HUDEP-2 (cell line): ENCODE measurements around the gene INPP5A.

Experiments
- DNase-seq, 76 experiments: peaks; one replicate each; lab custom pipeline; 2025; ENCODE audit not compliant: unreplicated experiment in 76 of 76; lab: John Stamatoyannopoulos, UW

Gene INPP5A

DNA sequence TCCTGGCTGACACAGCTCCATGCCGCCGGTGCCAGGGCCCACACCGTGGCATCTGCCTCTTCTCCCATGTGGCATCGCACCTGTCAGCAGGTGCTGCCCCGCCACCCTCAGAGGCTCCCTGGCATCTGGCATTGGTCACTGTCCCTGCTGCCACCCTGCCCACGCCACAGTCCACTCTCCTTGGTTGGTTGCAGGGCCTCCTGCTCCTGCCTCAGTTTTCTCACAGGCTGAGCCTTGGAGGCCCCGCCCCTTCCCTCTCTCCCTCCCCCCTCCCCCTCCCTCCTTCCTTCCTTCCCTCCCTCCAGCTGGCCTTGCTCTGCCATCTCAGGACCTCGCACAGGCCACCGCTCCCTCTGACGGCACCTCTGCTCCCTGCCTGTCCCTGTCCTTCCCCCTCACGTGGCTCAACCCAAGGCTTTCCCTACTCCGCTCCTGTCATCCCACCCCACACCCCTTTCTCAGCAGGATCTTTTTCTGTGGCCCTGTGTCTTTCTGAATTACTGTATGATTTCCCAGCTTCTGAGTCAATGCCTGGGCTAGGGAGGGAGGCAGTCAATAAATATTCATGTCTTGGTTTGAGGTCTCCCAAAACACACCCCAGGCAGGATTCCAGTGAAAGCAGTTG is 87.4 kb downstream of the INPP5A start:
- no peak for DNase-seq

GRCh38 chr10:132626019-132626760 is 88.6 kb downstream of the INPP5A start:
- no peak for DNase-seq

DNA sequence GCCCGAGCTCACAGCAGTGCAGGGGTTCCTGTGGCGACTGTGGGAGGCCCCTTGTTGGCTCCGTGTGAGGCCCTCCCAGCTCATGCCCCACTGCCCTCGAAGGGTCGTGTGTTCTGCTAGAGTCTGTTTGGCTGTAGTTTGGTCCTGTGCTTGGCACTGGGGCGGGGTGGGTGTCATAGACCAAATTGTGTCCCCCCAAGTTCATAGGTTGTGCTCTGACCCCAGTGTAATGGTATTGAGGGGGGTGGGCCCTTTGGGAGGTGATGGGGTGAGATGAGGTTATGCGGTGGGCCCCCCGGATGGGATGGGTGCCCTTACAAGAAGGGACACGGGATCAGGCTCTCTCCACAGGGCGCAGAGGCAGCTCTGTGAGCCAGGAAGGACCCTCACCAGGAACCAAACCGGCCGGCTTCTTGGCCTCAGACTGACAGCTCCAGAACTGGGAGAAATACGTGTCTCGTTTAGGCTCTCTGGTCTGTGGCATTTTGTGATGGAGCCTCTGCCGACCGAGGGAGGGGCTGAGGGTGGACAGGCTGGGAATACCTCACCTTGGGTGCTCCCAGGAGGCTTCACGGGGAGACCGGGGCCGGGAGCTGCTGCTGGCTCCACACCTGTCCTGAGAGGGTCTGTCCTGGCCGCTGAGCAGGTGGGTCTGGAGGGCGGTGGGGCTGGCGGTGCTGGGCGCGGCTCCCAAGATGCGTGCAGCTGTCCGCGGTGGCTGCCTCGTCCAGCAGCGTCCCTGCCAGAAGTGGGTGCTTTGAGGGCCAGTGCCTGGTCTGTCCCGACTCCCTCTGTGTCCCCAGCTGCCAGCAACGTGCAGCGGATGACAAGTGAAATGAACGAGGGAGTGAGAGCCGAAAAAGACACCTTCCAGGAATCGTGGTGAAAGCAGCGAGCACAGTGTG is 89.4 kb downstream of the INPP5A start:
- no peak for DNase-seq

DNA sequence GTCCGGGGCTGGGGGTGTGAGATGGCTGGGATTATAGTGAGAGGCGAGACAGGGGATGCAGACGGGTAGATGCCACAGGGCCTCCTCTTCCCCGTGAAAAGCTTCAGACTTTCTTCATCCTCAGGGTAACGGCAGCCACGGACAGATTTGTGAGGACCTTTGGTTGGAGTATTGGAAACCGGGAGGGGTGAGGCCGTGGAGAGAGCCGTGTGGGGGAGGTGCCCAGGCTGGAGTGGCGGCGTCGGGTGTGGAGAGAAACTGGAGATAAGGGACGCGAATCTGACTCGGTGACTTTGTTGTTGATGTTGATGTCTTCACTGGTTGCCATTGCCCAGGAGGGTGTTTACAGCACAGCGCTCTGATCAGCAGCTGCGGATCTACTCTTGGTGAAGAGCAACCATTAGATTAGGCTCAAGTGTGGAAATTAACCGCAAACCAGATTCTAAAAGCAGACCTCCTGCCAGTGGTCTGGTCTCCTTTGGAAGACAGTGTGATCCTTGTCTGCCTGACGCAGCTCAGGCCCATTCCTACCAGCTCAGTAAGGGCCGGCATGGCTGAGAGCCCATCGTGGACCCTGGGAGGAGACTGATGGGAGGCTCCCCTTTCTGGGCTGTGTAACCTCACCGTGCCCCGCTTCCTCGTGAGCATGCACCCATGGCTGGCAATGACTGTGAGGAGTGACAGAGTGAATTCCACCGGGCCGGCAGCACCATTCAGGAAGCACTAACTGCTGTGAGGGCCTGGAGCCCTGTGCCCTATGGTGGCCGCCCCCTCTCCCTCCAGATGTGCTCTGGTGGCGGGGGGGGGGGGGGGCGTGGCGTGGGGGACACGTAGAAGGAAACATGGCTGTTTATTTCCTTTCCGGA is 90.3 kb downstream of the INPP5A start:
- DNase-seq, result peak in 1 of 76 experiments; percentile 6

DNA sequence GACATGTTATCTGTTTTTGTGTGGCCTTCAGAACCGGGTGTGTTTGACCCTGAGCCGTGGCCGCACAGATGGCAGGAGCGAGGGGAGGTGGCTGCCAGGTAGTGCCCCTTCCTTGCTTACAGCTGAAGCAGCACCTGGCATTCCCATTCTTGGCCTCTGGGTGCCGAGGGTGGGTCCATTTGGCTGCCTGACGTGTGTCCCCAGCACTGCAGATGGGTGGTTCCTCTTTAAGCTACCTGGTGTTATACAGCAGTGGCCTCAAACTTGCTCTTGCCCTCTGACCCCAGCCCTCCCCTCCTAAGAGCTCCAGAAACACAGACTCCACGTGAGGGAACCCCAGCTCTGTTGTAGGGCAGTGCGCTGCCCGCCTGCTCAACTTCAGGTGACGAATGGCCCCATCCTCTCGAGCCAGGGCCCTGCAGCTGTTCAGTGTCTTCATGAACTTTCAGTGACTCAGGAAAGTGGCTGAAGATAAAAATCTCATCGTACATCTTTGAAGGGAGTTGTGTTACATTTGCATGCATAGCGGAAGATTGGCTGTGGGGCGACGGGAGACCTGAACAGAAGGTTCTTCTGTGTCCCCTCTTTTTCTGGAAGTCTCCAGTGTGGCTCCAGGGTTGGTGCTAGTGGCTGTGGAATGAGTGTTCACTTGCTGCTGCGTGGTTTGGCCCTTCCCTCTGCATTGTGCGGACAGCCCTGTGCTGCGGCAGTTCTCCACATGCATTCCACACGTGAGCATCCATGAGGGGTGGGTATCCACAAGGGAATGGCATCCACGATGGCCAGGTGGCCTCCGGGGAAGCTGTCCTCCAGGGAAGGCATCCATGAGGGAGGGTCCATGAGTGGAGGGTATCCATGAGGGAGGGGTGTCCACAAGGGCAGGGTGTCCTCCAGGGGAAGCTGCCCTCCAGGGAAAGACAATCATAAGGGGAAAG is 91.6 kb downstream of the INPP5A start:
- no peak for DNase-seq

DNA sequence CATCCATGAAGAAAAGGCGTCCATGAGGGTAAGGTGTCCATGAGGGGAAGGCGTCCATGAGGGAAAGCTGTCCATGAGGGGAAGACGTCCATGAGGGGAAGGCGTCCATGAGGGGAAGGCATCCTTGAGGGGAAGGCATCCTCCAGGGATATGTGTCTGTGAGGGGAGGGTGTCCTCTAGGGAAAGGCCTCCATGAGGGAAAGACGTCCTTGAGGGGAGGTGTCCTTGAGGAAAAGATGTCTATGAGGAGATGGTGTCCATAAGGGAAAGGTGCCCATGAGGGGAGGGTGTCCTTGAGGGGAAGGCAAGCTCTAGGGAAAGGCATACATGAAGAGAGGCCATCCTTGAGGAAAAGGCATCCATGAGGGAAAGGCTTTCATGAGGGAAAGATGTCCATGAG is 92.6 kb downstream of the INPP5A start:
- DNase-seq, result no peak

DNA sequence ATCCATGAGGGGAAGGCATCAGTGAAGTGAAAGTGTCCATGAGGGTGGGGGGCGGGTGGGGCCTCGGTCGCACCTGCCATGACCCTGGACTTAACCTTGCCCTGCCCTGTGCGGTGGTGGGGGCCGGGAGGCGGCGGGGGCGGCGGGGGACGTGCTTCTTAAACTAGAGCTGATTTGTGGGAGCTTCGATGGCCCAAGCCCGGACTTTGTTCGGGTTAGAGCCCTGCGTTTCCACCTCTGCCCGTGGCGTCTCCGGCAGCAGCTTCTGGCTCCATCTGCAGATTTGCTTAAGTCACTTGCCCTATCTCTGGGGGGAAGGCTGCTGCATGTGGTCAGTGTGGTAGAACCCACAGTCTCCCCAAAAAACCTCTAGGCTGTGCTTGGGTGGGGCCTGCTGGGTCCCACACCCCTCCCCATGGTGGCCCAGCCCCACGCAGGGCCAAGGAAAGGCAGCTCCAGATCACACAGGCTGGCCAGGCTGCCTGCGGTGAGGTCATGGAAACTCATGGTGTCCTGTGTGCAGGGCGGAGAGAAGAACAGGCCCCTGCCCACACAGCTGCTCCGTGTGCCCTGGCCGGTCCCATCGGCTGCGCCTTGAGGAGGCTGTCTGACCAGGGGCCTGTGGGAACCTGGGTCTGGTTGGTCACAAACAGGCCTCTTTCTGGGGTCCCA is 93.2 kb downstream of the INPP5A start:
- no peak for DNase-seq

DNA sequence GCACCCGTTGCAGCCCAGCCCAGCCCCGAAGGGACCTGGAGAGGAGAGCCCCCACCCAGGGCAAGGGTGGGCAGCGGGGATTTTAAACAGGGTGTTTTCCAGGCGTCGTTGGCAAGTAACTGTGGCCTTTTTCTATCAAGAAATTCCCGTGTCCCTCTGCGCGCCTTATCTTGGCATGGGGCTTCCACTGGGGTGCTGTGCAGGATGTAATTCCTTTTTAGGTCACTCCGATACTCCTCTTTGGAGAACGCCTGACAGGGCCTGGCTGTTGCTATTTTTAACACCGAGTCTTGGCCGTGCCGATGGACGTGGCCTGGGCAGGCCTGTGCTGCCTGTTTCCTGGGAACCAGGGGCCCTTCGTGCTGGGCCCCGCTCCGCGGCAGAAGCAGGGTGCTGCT is 93.8 kb downstream of the INPP5A start:
- DNase-seq, result no peak

GRCh38 chr10:132632091-132632561 is 94.5 kb downstream of the INPP5A start:
- DNase-seq, result no peak

DNA sequence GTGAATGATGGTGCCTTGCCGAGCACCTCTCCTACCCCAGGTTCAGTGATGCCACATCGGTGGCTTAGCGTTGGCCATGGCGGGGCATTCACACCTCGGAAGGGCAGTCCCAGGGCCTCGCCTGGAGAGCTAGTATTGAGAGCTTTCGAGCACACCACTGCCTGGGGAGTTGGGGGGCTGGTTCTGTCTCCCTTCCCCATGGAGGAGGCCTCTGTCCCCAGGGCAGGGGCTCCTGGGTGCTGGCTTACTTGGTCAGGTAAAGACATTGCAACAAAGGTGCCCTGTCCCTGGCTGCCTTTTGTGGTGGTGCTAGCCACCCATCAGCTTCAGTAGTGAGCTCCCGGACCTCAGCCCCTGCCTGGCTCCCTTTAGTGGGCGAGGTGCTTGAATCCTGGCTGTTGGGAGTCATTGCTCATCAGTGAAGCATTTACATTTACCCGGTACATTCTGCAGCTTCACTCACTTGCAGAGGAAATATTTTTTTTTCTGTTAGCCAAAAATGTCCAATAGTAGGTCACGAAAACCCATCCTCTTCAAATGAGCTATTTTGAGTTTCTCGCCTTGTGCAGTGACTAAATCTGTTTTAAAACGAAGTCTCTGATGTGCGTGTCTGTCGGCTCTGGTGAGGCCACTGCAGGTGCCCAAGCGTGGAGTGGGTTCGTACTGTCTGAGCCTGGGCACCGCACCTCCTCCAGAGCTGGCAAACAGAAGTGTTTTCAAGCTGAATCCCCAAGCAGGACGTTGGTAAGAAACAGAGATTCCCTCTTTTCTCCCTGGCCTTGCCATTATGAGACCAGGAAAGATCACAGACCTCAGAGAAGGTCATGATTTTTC is 95.5 kb downstream of the INPP5A start:
- DNase-seq, result no peak

GRCh38 chr10:132634241-132634946 is 96.8 kb downstream of the INPP5A start:
- peak in 52 of 76 experiments; percentile 1 to 73 (median 38) for DNase-seq

DNA sequence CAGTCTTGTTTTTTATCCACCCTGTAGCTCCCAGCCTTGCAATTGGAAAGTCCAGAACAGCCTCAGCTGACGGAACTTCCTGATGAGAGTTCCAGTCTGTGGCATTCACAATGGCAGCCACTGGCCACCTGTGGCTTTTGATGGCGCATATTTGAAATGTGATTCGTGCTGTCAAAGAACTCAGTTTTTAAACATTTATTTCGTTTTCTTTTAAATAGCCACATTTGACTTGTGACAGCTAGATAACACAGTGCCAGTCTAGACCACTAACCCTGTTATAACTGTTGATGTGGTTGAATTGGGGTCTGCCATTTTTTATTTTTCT is 97.3 kb downstream of the INPP5A start:
- DNase-seq, result no peak

- no peak for DNase-seq
These were observed 98.8 kb downstream of the INPP5A start for GRCh38 chr10:132636358-132636757.

- DNase-seq, result peak in 15 of 76 experiments; percentile 1 to 35 (median 6)
These were observed 100.0 kb downstream of the INPP5A start for GRCh38 chr10:132637477-132638129.

GRCh38 chr10:132638130-132638515 is 100.5 kb downstream of the INPP5A start:
- no peak for DNase-seq

DNA sequence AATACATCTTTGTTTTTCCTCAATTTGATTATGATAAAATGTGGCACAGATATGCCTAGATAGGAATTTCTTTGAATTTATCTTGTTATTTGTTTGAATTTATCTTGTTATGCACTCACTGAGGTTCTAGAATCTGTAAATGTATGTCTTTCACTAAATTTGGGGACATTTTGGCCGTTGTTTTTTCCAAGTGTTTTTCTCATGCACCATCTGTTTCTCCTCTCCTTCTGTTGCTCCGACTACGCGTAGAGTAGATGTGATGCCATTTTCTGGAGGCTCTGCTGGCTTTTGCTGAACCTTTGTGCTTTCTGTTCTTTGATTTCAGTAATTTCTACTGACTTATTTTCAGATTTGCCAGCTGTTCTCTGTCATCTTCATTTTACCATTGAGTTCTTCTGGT is 101.9 kb downstream of the INPP5A start:
- no peak for DNase-seq
